Stimulated activated CD4-positive, alpha-beta T cell treated with anti-CD3 and anti-CD28 coated beads, Interleukin-2, amount 100 ng/mL, for 4 hours (primary cell): ENCODE measurements around the gene SECISBP2.
"Not testable (repeated sequence)": the region's sequence is repeated elsewhere in the genome, so short reads cannot be mapped to it uniquely, and the experiment has no call there.

Experiments used
- DNase-seq: peaks from one replicate; pipeline ENCODE4 v3.0.0-alpha.2; 2020; ENCODE audit warnings: low read depth

SECISBP2 gene

DNA sequence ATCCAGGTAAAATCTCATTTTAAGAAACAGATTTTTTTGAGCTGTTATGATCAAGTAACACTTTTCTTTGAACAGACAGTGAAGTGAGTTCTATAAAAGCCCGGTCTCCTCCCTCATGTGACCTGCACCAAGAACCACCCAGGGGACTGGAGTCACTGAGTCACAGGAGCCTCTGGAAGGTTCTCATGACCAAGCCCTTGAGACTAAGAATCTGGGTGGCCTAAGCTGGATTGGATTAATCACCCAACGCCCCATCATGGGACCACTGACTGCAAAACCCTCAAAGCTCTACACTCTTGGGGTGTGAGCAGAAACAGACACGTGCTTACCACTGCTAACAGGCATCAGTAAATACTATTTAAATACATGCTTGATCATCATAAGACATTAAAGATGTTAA, 48.4 kb downstream of the SECISBP2 start:
- DNase-seq = peak; percentile 34

DNA sequence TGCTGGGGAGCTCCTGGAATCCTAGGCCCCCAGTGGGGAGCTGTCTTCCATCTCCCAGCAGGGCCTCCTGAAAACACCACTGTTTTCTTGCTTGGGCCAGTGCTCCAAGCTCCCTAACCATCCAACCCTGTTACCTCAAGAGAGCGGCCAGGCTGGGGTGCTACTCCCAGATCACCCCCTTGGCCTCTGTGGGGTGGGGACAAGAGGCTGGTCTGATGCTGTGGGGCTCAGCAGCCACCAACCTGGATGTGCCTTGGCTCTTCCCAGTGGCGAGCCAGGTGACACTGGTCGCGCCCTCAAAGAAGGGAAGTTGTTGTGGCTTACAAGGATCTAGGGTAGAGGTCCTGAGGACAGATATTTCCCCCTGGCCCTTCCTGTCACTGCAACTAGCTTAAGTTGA, 49.0 kb downstream of the SECISBP2 start:
- DNase-seq = no peak

DNA sequence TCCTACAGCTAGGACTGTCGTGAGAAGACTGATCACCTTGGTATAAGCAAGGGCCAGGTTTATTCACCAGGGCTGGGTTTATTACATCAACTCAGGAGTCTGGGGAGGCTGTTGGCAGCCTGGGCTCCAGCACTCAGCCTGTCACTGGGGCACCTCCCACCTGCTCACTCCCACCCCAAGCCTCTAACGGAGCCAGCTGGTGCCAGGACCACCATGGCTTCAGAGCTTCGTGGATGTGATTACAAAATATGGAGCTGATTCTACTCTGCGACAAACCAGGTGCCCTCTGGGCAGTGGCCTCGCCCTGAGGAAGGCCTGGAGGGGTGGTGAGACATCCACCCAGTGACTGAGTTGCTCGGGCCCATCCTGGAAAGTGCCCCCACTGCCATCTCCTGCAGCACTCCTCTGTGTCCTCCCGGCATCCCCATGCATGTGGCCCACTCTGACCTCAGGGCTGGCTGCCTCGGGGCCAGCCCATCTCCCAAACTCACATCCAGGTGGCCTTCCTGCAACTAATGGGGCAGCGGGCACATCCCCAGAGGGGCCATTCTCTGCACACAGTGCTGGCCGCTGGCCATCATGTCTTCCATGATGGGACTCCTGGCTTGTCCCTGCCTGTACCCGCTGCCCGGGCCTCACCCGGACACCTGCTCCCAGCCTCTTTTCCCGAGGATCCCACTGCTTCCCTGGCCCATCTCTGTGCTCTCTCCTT, 49.6 kb downstream of the SECISBP2 start:
- no peak for DNase-seq

DNA sequence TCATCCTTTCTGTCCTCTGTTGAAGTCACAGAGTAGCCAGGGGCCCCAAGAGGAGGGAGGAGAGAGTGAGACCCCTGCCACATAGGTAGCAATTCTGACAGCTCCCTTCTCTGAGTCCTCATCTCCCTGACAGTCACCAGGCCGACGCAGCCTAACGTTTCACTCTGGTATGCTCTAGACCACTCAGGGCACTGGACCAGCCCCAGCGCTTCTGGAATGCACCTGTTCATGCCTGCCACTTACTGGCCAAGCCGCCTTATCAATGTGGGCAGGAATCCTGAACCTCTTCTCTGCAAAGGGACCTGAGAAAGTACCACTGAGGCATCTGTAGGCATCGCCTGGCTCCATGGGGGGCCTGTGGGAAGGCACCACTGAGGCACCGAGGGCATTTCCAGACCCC, 50.2 kb downstream of the SECISBP2 start:
- no peak for DNase-seq

DNA sequence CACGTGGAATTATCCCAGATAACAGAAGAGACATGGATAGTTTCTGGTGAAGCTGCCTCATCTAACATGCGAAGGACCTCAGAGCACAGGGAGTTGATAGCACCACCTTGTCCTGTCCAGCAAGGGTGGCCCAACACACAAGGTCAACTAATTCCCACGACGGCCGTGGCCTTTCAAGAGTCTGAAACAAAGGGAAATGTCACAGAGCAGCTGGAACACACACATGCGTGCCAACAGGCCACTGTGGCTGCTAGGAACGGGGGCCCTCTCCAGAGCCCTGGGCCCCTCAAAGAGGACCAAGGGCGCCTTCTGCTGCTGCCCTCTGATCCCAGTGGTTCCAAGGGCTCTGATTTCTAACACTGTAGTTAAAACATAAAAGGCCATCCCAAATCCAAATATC, 50.7 kb downstream of the SECISBP2 start:
- no peak for DNase-seq

DNA sequence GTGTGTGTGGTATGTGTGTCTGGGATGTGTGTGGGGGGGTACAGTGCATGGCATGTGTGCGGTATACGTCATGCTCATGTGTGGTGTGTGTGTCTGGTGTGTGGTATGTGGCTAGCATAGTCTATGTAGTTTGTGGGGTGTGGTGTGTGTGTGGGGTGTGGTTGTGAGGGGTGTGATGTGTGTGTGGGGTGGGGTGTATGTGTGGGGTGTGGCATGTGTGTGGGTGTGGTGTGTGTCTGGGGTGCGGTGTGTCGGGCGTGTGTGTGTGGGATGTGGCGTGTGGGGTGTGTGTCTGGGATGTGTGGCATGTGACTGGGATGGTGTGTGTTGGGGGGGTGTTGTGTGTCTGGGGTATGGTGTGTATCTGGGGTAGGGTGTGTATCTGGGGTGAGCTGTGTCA, 52.3 kb downstream of the SECISBP2 start:
- DNase-seq = no peak

DNA sequence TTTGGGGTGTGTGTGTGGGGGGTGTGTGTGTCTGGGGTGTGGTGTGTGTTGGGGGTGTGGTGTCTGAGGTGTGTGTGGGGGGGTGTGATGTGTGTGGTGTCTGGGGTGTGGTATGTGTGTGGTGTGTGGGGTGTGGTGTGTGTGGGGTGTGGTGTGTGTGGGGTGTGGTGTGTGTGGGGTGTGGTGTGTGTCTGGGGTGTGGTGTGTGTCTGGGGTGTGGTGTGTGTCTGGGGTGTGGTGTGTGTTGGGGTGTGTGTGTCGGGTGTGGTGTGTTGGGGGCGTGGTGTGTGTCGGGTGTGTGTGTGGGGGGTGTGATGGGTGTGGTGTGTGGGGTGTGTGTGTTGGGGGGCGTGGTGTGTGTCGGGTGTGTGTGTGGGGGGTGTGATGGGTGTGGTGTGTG, 53.5 kb downstream of the SECISBP2 start:
- DNase-seq = not testable (repeated sequence)

DNA sequence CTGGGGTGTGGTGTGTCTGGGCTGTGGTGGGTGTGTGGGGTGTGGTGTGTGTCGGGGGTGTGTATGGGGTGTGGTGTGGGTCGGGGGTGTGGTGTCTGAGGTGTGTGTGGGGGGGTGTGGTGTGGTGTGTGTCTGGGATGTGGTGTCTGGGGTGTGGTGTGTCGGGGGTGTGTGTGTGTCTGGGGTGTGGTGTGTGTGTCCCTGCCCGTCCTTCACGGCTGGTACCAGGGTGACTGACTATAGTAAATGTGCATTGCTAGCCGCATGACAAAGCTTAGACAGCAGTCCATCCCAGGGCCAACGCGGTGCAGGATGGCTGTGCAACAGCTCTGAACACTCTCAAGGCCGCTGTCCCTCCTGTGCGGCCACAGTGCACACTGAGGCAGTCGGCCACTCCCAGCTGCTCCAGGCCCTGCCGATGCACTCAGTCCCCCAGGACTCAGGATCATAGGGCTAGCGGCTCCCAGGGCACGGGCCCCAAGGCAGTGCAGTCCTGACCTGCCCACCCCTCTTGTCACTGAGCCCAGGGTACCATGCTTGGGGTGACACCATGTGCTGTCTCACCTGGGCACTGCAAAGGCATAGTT, 54.0 kb downstream of the SECISBP2 start:
- no peak for DNase-seq

DNA sequence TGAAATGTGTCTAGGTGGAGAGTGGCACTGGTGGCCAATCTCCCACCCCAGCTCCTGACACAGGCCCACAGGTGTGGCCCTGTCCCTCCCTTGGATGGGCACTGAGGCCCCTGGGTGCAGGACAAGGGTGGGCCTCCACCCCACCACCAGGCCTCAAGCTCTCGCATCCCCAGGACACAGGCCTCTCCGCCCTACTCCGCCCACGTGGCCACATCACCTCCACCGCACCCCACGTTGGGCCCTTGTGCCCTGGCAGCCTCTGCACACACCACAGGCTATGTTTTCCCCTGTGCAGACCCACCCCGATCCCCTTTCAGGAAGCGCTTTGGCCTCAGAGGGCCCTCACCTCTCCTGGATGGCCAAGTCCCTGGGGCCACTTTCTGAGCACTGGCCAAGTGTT, 54.7 kb downstream of the SECISBP2 start:
- no peak for DNase-seq

DNA sequence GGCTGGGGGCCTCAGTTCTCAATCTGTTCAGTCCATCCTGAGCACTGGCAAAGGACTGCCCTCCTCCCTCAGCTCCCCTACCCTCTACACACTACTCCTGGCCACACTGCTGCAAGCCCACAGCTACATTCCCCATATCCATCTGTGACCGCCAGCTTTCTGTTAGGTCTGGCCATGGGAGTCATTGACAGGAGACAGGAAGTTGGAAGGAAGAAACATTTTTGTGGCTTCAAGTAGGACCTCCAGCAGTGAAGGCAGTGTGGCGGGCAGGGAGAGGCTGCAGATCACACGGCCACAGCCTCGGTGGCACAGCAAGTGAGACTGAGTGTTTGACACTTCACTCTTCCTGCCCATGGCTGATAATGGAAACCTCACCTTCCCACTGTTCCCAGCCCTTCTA, 55.9 kb downstream of the SECISBP2 start:
- DNase-seq = no peak

DNA sequence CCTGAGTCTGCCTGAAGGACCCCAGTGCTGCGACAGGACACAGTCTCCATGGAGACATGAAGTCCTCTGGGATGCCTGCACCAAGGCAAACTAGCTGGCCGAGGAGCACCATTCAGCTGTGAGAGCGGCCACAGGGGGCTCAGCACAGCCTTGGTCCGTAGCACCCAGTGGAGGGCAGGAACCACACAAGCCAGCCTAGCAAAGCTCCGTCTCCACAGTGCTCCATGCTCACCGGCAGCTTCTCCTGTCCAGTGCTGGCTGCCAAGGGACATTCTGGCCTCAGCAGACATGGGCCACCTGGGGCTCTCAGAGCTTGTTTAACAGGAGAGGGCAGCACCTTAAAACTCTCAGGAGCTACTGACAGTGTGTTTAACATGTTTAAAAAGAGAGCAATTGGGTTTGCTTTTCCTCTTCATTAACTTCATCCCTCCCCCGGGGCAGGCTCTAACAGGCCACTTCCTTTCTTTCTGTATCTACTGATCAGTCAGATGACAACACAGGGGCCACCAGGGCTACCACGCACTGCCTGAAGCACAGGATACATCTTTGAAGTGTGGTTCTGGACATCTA, 57.0 kb downstream of the SECISBP2 start:
- no peak for DNase-seq

DNA sequence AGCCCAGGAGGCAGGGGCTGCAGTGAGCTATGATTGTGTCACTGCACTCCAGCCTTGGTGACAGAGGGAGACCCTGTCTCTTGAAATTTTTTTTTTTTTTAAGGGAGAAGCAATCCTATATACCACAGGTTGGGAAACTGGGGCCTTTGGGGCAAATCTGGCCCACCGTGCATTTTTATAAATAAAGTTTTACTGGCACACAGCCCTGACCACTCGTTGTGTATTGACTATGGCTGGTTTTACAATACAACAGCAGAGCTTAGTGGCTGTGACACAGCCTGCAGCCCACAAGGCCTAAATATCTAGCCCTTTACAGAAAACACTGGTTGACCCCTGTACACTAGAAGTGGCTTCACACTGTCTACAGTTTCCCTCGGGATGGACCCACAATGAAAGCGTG, 58.0 kb downstream of the SECISBP2 start:
- DNase-seq = no peak

DNA sequence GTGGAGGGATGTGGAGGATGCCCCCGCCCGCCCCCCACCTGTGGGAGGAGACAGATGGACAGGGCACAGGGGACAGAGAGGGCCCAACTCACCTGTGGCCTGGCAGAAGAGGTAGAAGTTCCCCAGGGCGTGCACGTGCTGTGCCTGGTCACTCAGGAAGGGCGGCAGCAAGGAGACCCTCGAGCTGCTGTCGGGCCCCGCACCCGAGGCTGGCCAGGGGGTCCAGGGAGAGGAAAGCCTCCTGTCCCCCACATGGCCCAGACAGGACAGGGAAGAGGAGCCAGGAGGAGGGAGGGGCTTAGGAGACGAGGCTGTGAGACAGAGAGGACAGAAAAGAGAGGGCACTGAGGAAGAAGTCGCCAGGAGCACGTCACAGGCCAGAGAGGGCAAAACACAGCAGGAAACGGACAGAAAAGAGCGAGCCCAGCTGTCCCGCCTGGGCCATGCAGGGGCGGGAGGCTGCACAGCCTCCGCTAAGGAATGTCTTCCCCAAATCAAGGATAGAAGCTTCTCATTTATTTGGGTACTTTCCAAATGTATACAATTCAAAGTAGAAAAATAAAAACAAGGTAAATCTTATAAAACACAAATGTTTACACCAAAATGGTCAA, 58.5 kb downstream of the SECISBP2 start:
- DNase-seq = no peak

DNA sequence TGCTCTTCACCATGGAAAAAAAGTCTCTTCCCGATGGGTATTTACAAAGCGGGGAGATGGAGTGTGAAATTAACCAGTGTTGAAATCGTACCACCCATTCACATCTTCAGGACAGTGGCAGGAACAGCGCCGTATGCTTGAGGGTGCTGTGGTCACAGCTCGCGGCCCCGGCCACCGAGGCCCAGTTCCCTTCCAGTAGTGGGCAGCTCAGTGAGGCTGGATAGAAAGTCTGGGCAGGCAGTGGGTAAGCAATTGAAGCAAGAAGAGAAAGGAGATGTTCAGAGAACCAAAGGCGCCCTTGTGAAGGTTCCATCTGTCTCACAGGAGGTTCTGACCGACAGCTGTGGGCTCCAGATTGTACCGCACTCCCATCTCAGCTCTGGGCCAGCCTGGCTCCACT, 59.1 kb downstream of the SECISBP2 start:
- no peak for DNase-seq

DNA sequence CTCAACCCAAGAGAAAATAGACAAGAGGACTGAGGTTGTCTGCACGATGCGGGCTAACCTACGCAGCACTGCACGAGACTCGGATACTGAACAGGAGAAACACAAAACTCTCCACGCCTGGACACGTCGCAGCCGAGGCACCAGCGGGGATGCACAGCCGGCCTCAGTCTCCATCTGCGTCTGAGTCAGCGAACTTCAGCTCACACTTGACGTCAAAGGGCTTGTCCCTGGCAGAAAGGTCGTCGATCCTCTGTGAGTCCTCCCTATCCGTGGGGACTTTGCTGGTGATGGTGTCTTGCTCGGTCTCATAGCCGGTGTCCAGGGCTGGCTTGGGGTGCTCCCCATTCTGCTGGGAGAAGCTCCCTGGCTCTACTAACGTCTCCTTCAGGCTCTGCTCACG, 60.2 kb downstream of the SECISBP2 start:
- no peak for DNase-seq

DNA sequence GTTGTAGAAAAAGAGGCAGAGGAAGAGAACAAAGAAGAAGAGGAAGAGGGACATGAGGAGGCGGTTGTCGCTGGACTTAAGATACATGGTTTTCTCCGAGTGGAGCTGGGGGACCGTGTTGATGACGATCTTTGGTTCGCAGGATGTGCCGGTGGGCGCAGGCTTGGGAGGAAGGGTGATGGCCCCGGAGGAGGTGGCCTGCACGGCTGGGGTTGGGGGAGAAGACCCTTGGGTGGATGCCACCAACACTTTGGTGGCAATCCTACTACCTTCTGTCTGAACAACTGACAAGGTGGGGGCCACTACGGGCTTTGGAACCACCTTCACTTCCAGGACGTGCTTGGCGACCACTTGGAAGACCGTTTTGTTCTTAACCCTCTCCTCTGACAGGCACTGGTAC, 60.7 kb downstream of the SECISBP2 start:
- DNase-seq = no peak

DNA sequence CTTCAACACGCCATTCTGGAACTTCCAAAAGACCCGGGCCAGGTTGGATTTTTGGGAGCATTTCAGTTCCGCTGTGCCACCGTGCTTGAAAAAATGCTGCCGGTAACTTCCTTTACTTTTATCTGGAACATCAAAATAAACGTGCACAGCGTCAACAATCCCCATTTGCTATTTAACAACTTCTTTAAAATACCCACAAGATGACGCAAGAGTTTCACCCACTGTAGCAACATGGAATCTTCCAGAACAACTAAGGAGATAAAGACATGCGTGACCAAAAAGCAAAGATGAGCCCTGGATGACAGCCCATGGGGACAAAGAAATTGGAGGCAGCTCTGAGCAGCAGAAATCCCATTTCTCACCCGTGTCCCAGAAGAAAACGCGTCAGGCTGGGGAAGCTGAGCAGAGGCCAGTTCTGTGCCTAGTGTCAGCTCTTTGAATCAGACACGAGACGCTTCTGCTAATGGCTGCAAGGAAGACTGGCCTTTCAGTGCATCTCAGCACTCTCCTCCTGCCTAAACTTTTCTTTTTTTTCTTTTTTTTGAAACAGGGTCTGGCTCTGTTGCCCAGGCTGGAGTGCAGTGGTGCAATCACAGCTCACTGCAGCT, 61.3 kb downstream of the SECISBP2 start:
- no peak for DNase-seq

DNA sequence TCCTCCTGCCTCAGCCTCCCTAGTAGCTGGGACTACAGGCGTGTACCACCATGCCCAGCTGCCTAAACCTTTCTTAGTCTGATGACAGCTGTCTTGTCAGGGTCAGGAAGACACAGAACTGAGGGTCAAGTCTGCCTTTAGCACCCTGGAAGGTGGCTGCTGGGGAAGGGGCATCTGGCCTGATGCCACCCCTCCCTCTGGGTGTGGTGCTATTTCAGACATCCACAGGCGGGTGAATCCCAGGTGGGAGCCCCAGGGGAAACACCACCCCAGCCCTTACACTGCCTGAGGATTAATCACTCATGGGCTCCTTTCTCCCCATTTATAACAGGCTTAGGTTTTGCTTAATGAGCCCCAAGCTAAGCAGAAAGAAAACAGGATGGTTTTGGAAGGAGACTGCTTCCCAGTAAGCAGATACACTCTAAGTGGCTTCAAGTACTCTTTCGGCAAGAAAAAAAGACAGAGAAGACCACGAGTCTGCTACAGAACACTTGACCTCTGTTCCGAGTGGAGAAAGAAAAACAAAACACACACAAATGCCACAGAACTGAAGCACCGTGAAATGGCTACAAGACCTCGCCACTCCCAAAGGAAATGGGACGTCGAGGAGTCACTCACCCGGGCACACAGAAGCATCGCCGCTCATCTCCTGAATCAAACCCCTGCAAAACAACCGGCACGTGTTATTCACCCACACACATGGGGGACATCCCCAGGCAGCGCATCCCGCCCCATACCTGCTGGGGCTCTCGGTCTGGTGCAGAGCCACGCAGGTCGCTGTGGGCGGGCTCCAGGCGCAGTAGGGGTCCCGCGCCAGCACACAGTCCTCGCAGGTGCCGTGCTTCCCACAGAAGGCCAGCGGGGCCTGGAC, 62.4 kb downstream of the SECISBP2 start:
- DNase-seq = no peak

DNA sequence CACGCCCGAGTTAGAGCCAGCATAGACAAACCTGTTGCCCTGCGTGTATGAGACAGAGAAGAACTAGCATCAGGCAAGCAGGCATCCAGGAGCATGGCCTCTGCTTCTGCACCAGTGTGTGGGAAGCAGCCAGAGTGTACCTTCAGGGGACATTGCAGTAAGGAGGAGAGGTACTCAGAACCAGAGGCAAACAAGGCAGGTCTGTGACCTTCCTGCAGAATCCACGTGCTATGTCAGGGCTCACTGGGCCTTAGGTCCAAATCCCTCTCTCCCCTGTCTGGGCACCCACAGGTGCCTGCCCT, 63.0 kb downstream of the SECISBP2 start:
- DNase-seq = no peak

DNA sequence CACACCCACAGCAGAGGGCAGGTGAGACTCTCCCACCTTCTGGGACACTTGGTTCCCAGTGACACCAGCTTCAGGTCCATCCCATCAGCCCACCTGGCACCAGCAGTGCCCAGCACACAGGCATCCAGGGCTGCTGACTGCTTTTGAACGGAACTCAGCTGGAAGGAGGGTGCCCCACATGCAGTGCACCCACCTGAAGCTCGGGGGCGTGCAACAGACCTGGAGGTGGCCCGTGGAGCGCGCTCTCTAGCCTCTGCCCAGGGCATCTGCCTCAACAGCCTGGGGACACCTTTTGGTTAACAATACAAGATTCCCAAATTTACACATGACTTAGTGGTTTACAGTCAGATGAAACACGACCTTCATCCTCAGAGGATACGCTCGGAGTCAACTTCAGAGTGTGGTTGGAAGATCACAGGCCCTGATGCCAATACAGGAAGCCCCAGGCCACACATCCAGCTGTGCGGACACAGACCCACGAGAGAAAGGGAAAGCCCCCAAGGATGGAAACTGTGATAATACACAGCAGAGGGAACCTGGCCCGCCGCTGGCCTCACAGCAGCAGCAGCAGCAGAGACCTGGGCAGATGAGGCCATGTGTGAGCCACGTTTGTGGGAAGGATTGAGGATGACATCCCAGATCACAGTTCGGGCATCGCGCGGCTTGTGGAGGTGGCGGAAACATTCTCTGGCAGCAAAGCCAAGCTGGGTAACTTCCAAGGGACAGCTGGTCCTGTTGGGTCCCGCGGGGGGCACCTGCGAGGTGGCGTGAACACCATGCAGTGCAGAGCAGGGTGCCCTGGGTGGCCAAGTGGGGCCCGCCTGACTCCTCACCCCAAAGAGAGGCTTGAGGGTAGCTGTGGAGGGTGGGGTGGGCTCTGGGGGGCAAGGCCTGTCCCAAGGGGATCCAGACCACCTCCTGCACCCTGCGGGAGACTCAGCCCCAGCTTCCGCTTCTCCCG, 64.0 kb downstream of the SECISBP2 start:
- no peak for DNase-seq
